Uterus (tissue), 2 donors: ENCODE results near the gene PUS10.

ENCODE experiments used
- CTCF ChIP-seq, 4 experiments: fragments of 200-600 bp in 2 of 4; fragments of 450-650 bp in 2 of 4; sonication (generic) in 2 of 4; IDR thresholded peaks; one replicate each; pipeline ENCODE4 v1.5.1; 2016 to 2019; ENCODE audit warnings: antibody characterized with exemption in 4 of 4, mild to moderate bottlenecking in 2 of 4, moderate library complexity in 1 of 4
- POLR2A ChIP-seq, 2 donors: fragments of 450-650 bp; IDR thresholded peaks; one replicate each; pipeline ENCODE4 v1.6.1; 2016; ENCODE audit warnings: antibody characterized with exemption in 2 of 2, mild to moderate bottlenecking in 1 of 2, moderate library complexity in 1 of 2

- TF ChIP-seq CTCF (IDR thresholded peaks at IDR 0.05) (no peak), POLR2A (IDR thresholded peaks at IDR 0.05) (no peak)
Measured at GRCh38 chr2:60954139-60954538, 63.9 kb downstream of the PUS10 start.
